IMR-90 (cell line): Measurements from ENCODE around the gene ANXA1. TPM values are rescaled to one million over a fixed set of nuclear protein-coding genes. Genes with fewer than 3 reads are reported as not detected.

Source experiments
- ATAC-seq: fragments of 200-7000 bp; cut with Tn5 transposase; 2 replicates; pipeline ENCODE4 v1.9.1; 2020; ENCODE audit warnings: low read depth, mild to moderate bottlenecking, moderate library complexity
- BruUV-seq: library from RNA; stranded (reverse); fragments of 400-500 nt; replicated peaks from 2 replicates; lab custom pipeline; 2021; lab: Mats Ljungman, UMichigan
- CTCF ChIA-PET: fragments of 300-600 bp; formaldehyde crosslinking; extraction: SDS; loops from one replicate; lab custom pipeline; 2021; ENCODE audit warnings: antibody characterized with exemption; lab: Yijun Ruan, JAX
- POLR2A ChIA-PET: fragments of 300-600 bp; sonication (Branson Sonifier 250); formaldehyde crosslinking; loops from one replicate; lab custom pipeline; 2022; ENCODE audit warnings: antibody characterized with exemption; ENCODE audit not compliant: unreplicated experiment; lab: Charles Lee
- DNase-seq: peaks from one replicate; pipeline ENCODE4 v3.0.0; 2013
- H2AFZ ChIP-seq: replicated peaks from 2 replicates; pipeline ENCODE3; 2013; ENCODE audit warnings: low read length, mild to moderate bottlenecking; ENCODE audit not compliant: poor library complexity
- H2AK5ac ChIP-seq: 2 replicates; pipeline ENCODE4 v1.6.1; 2013; ENCODE audit warnings: low read depth, low read length, inconsistent platforms
- H2AK9ac ChIP-seq: replicated peaks from 2 replicates; pipeline ENCODE3; 2013; ENCODE audit warnings: mild to moderate bottlenecking, low read depth, low read length, moderate library complexity; ENCODE audit not compliant: poor library complexity
- H2BK120ac ChIP-seq: 2 replicates; pipeline ENCODE4 v1.6.1; 2013; ENCODE audit warnings: low read depth, low read length, inconsistent platforms
- H2BK15ac ChIP-seq: 3 replicates; pipeline ENCODE4 v1.6.1; 2013; ENCODE audit warnings: low read depth, low read length, inconsistent platforms
- H2BK20ac ChIP-seq: 2 replicates; pipeline ENCODE4 v1.6.1; 2013; ENCODE audit warnings: low read depth, mild to moderate bottlenecking, inconsistent platforms, low read length, moderate library complexity
- H2BK5ac ChIP-seq: 2 replicates; pipeline ENCODE4 v1.6.1; 2013; ENCODE audit warnings: mild to moderate bottlenecking, low read depth, low read length, inconsistent platforms; ENCODE audit not compliant: poor library complexity, severe bottlenecking
- H3K14ac ChIP-seq: replicated peaks from 2 replicates; pipeline ENCODE4 v1.6.1; 2013; ENCODE audit warnings: low read depth, low read length, inconsistent platforms
- H3K18ac ChIP-seq: 2 replicates; pipeline ENCODE4 v1.6.1; 2013; ENCODE audit warnings: low read depth, low read length, control low read depth
- H3K23ac ChIP-seq: 2 replicates; pipeline ENCODE4 v1.6.1; 2013; ENCODE audit warnings: low read depth, low read length, inconsistent platforms
- H3K27ac ChIP-seq: 2 replicates; pipeline ENCODE4 v1.5.1; 2013; ENCODE audit warnings: mild to moderate bottlenecking, control low read depth, low read length; ENCODE audit not compliant: insufficient read depth
- H3K27me3 ChIP-seq: 2 replicates; pipeline ENCODE4 v1.6.1; 2013; ENCODE audit warnings: low read length; ENCODE audit not compliant: control insufficient read depth, insufficient read depth
- H3K36me3 ChIP-seq: 2 replicates; pipeline ENCODE4 v1.6.1; 2013; ENCODE audit warnings: low read length, mixed read lengths; ENCODE audit not compliant: control insufficient read depth, insufficient read depth
- H3K4ac ChIP-seq: 2 replicates; pipeline ENCODE4 v1.6.1; 2013; ENCODE audit warnings: low read depth, low read length, inconsistent platforms
- H3K4me1 ChIP-seq: 2 replicates; pipeline ENCODE4 v1.6.1; 2013; ENCODE audit warnings: low read length, mixed read lengths; ENCODE audit not compliant: control insufficient read depth, insufficient read depth
- H3K4me2 ChIP-seq: 2 replicates; pipeline ENCODE4 v1.6.1; 2013; ENCODE audit warnings: low read depth, mild to moderate bottlenecking, control low read depth, low read length, moderate library complexity
- H3K4me3 ChIP-seq: 2 replicates; pipeline ENCODE4 v1.5.1; 2013; ENCODE audit warnings: low read depth, mild to moderate bottlenecking, control low read depth, low read length, moderate library complexity; ENCODE audit not compliant: insufficient read depth
- H3K56ac ChIP-seq: 2 replicates; pipeline ENCODE4 v1.6.1; 2013; ENCODE audit warnings: low read length, inconsistent platforms; ENCODE audit not compliant: insufficient read depth; ENCODE audit errors: extremely low read depth
- H3K79me1 ChIP-seq, 2 experiments: 2 replicates each; pipeline ENCODE4 v1.6.1; 2013; ENCODE audit warnings: low read length in 2 of 2, inconsistent platforms in 1 of 2, low read depth in 1 of 2
- H3K9ac ChIP-seq: 2 replicates; pipeline ENCODE4 v1.6.1; 2013; ENCODE audit warnings: low read depth, low read length, control low read depth
- H3K9me1 ChIP-seq: 2 replicates; pipeline ENCODE4 v1.6.1; 2013; ENCODE audit warnings: low read length, inconsistent platforms; ENCODE audit not compliant: insufficient read depth
- H3K9me3 ChIP-seq: 2 replicates; pipeline ENCODE4 v1.6.1; 2013; ENCODE audit warnings: low read length; ENCODE audit not compliant: control insufficient read depth, insufficient read depth
- H4K20me1 ChIP-seq: 2 replicates; pipeline ENCODE4 v1.6.1; 2013; ENCODE audit warnings: low read length, inconsistent platforms; ENCODE audit not compliant: insufficient read depth
- H4K5ac ChIP-seq: 2 replicates; pipeline ENCODE4 v1.6.1; 2013; ENCODE audit warnings: mild to moderate bottlenecking, low read depth, low read length, control low read depth
- H4K8ac ChIP-seq, 2 experiments: 2 replicates each; pipeline ENCODE4 v1.6.1; 2013; ENCODE audit warnings: low read depth in 2 of 2, low read length in 2 of 2, control low read depth in 1 of 2, inconsistent platforms in 1 of 2
- H4K91ac ChIP-seq: 2 replicates; pipeline ENCODE4 v1.6.1; 2013; ENCODE audit warnings: low read depth, low read length, inconsistent platforms; ENCODE audit not compliant: insufficient read depth
- BHLHE40 ChIP-seq: fragments of 150-350 bp; IDR thresholded peaks from 2 replicates; pipeline ENCODE4 v1.6.1; 2016; ENCODE audit warnings: mild to moderate bottlenecking, low read depth, low read length
- CEBPB ChIP-seq: IDR thresholded peaks from 2 replicates; pipeline ENCODE4 v1.6.1; 2012; ENCODE audit warnings: low read depth, low read length, improper control_type of control experiment
- CHD1 ChIP-seq: IDR thresholded peaks from 2 replicates; pipeline ENCODE4 v1.6.1; 2012; ENCODE audit warnings: low read depth, low read length, improper control_type of control experiment
- FOS ChIP-seq: fragments of 150-350 bp; IDR thresholded peaks from 2 replicates; pipeline ENCODE4 v1.6.1; 2016; ENCODE audit warnings: low read depth, low read length
- MAFK ChIP-seq: IDR thresholded peaks from 2 replicates; pipeline ENCODE4 v1.6.1; 2012; ENCODE audit warnings: low read depth, low read length, improper control_type of control experiment
- MAZ ChIP-seq: IDR thresholded peaks from 2 replicates; pipeline ENCODE4 v1.6.1; 2012; ENCODE audit warnings: low read depth, mild to moderate bottlenecking, low read length, improper control_type of control experiment, moderate library complexity, borderline replicate concordance
- MXI1 ChIP-seq: IDR thresholded peaks from 2 replicates; pipeline ENCODE4 v1.6.1; 2012; ENCODE audit warnings: low read depth, mild to moderate bottlenecking, low read length, moderate library complexity, borderline replicate concordance
- NFE2L2 ChIP-seq: fragments of 150-350 bp; IDR thresholded peaks from 2 replicates; pipeline ENCODE4 v1.6.1; 2016; ENCODE audit warnings: low read depth, mild to moderate bottlenecking, low read length
- POLR2A ChIP-seq: IDR thresholded peaks from 2 replicates; pipeline ENCODE4 v1.6.1; 2012; ENCODE audit warnings: mild to moderate bottlenecking, low read depth, low read length
- RAD21 ChIP-seq: IDR thresholded peaks from 2 replicates; pipeline ENCODE4 v1.6.1; 2012; ENCODE audit warnings: low read length, improper control_type of control experiment
- RCOR1 ChIP-seq: IDR thresholded peaks from 2 replicates; pipeline ENCODE4 v1.6.1; 2012; ENCODE audit warnings: mild to moderate bottlenecking, low read length, improper control_type of control experiment; ENCODE audit not compliant: insufficient replicate concordance
- RFX5 ChIP-seq: IDR thresholded peaks from 2 replicates; pipeline ENCODE4 v1.8.0; 2012; ENCODE audit warnings: low read depth, mild to moderate bottlenecking, low read length, moderate library complexity
- SMC3 ChIP-seq: fragments of 150-350 bp; IDR thresholded peaks from 2 replicates; pipeline ENCODE4 v1.6.1; 2016; ENCODE audit warnings: low read depth, mild to moderate bottlenecking, antibody characterized with exemption, low read length, moderate library complexity
- WGBS, 2 experiments: methylation state at CpG; one replicate each; pipeline versions ENCODE4 v1.1.5 to v1.1.7; 2013; ENCODE audit warnings: missing lambda C conversion rate in 2 of 2; ENCODE audit not compliant: insufficient read length in 1 of 2; ENCODE audit errors: extremely low coverage in 2 of 2; 5-methylcytosine and 5-hydroxymethylcytosine counted together
- dilution Hi-C: fragments of 300-500 bp; cut with HindIII; formaldehyde crosslinking; loops from one replicate; pipeline ENCODE4 v1.14.3; 2018; ENCODE audit warnings: low sequenced_read_pairs; ENCODE audit not compliant: unreplicated experiment
- in situ Hi-C: fragments of 300-500 bp; cut with MboI; formaldehyde crosslinking; loops from 3 replicates; pipeline ENCODE4 v1.14.3; 2019; ENCODE audit warnings: low sequenced_read_pairs, inconsistent platforms, mixed read lengths
- intact Hi-C: fragments of 100-400 bp; cut with micrococcal nuclease; formaldehyde crosslinking; loops from 2 replicates; pipeline ENCODE4 v1.10.0; 2022
- polyA plus RNA-seq, 3 experiments: library from polyadenylated mRNA; depleted of rRNA; stranded (reverse); fragments of >200 nt; gene quantifications; 2 replicates each; pipeline ENCODE4 v1.2.3, GENCODE V29; 2012; ENCODE audit warnings: low replicate concordance in 1 of 3
- total RNA-seq: library from RNA; depleted of rRNA; stranded (reverse); fragments of >200 nt; gene quantifications from 2 replicates; pipeline ENCODE4 v1.2.3, GENCODE V29; 2012
- TF ChIP-seq, protein P1 (sequence below): fragments of 150-350 bp; IDR thresholded peaks from 2 replicates; pipeline ENCODE4 v1.6.1; 2016; ENCODE audit warnings: low read depth, mild to moderate bottlenecking, low read length, moderate library complexity, borderline replicate concordance
- TF ChIP-seq, protein P2 (sequence below): conservative IDR thresholded peaks from 2 replicates; pipeline ENCODE4 v1.5.1; 2012; ENCODE audit warnings: mild to moderate bottlenecking, low read depth, low read length, improper control_type of control experiment
- TF ChIP-seq, protein P3 (sequence below): fragments of 150-350 bp; IDR thresholded peaks from 2 replicates; pipeline ENCODE4 v1.6.1; 2017; ENCODE audit warnings: mild to moderate bottlenecking, antibody characterized with exemption, low read length, low read depth

The ANXA1 gene
- total and polyA plus RNA-seq, 2 of the 4 experiments (the other 2 are of a cell fraction), result 520 to 583 TPM

DNA sequence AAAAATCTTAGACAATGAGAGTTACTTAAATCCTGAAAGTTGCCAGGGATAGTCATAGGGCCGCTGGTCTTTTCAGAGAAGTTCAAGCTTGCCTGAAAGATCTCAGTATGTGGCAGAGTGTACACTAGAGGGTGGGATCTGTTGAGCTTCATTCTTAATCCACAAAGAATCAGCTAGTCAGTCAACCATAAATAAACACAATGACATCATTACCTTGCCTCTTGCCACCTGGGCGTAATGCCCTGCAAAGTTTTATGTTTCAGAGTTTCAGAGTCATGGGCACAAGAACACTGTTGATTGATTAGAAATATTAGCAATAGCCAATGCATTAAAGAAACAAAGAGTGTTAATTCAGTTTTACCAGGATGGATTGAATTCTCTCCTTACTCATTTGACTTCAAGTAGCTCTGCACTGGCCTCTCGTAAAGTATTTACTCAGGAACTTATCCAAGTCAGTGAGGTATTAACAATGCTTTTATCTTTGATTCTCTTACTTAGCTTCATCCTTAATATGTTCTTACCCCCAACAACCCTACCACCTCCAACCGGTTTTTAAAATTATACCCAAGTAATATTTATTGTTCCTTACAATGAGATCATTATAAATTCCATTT, 14.3 kb upstream of the ANXA1 start:
- Histone ChIP-seq H2BK5ac (no peak overlapping the region), H3K36me3 (no peaks in the 10 kb centered on the region), H3K79me1 (no peaks in the 10 kb centered on the region), H3K4me1 (peaks cover 3% of the 10 kb centered on the region; the same call in 1 of the 2 replicates), H3K27ac (no peak overlapping the region), H4K5ac (no peak overlapping the region), H2AK5ac (no peak overlapping the region), H2BK120ac (no peak overlapping the region), H3K9me3 (no peaks in the 10 kb centered on the region), H3K14ac (no peak overlapping the region), H2BK15ac (no peak overlapping the region), H4K8ac (no peak overlapping the region), H3K9ac (no peak overlapping the region), H3K27me3 (no peaks in the 10 kb centered on the region), H3K4me2 (no peak overlapping the region), H3K18ac (no peak overlapping the region), H3K9me1 (peaks cover 3% of the 10 kb centered on the region; the same call in 1 of the 2 replicates), H3K56ac (no peak overlapping the region), H3K4ac (no peak overlapping the region), H2AK9ac (no peak overlapping the region), H4K20me1 (no peaks in the 10 kb centered on the region), H4K91ac (no peak overlapping the region), H2BK20ac (peak overlapping the region; percentile 5; the same call in 1 of the 2 replicates), H2AFZ (no peak overlapping the region), H3K4me3 (no peak overlapping the region), H3K23ac (no peak overlapping the region)
- no peak for TF ChIP-seq NFE2L2
- TF ChIP-seq, protein P1, sequence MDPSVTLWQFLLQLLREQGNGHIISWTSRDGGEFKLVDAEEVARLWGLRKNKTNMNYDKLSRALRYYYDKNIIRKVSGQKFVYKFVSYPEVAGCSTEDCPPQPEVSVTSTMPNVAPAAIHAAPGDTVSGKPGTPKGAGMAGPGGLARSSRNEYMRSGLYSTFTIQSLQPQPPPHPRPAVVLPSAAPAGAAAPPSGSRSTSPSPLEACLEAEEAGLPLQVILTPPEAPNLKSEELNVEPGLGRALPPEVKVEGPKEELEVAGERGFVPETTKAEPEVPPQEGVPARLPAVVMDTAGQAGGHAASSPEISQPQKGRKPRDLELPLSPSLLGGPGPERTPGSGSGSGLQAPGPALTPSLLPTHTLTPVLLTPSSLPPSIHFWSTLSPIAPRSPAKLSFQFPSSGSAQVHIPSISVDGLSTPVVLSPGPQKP, result no peak
- TF ChIP-seq CHD1, result no peak
- TF ChIP-seq POLR2A, result no peak
- TF ChIP-seq MAFK, result no peak
- TF ChIP-seq RAD21, result no peak
- TF ChIP-seq CEBPB, result no peak
- no peak for TF ChIP-seq BHLHE40
- TF ChIP-seq, protein P2, sequence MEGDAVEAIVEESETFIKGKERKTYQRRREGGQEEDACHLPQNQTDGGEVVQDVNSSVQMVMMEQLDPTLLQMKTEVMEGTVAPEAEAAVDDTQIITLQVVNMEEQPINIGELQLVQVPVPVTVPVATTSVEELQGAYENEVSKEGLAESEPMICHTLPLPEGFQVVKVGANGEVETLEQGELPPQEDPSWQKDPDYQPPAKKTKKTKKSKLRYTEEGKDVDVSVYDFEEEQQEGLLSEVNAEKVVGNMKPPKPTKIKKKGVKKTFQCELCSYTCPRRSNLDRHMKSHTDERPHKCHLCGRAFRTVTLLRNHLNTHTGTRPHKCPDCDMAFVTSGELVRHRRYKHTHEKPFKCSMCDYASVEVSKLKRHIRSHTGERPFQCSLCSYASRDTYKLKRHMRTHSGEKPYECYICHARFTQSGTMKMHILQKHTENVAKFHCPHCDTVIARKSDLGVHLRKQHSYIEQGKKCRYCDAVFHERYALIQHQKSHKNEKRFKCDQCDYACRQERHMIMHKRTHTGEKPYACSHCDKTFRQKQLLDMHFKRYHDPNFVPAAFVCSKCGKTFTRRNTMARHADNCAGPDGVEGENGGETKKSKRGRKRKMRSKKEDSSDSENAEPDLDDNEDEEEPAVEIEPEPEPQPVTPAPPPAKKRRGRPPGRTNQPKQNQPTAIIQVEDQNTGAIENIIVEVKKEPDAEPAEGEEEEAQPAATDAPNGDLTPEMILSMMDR, result no peak
- no peak for TF ChIP-seq MAZ
- no peak for TF ChIP-seq SMC3
- TF ChIP-seq FOS, result no peak
- TF ChIP-seq MXI1, result no peak
- TF ChIP-seq, protein P3, sequence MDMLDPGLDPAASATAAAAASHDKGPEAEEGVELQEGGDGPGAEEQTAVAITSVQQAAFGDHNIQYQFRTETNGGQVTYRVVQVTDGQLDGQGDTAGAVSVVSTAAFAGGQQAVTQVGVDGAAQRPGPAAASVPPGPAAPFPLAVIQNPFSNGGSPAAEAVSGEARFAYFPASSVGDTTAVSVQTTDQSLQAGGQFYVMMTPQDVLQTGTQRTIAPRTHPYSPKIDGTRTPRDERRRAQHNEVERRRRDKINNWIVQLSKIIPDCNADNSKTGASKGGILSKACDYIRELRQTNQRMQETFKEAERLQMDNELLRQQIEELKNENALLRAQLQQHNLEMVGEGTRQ, result no peak
- no peak for TF ChIP-seq RFX5
- TF ChIP-seq RCOR1, result no peak
- in situ Hi-C loops (no loop called here), dilution Hi-C loops (no loop called here), intact Hi-C loops (no loop called here)
- DNase-seq, result no peak
- ATAC-seq, result no peak
- ChIA-PET POLR2A (no interaction called here), CTCF (interaction anchor here (1.1 kb wide), 1 partner anchor 11 kb away, joined by 3 read pairs; no protein-coding TSS in a partner anchor)
- BruUV-seq, result no TSS peak
- WGBS, 2 experiments, result no CpG with 5 or more reads among the region's 4 CpGs
